Measurements from ENCODE around the gene TADA2A.

TADA2A gene

DNA sequence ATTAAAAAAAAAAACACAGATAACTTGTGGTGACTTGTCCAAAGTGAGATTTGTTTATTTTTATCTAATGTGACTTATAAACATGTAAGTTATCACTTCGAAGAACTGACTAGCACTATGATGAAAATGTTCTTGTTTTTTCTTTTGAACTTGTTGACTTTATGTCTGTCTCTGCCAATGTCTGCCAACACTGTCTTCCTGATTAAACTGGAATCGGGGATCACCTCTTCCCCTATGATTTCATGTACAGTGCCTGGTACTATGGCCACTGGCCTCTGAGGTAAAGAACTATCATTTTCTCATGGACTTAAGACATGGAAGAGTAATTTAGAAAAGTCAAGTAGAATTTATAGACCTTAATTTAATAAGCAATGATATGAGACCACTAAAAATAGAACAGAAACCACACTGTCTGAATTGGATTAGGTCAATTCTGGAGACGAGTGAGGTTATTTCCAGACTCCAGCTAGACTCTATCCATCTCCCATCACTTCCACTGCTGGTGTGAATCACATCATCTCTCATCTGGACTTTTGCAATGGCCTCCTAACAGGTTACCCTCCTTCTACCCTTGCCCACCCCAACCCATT lies 22.0 kb upstream of the TADA2A start:
- no peaks in the 10 kb centered on the region for H3K27me3 ChIP-seq (ENCODE audit: control insufficient read depth in 3 of 3, insufficient read depth in 3 of 3, low read depth in 1 of 3, low read length in 3 of 3)
- H2BK12ac ChIP-seq (ENCODE audit: low read length) = no peak overlapping the region
- H3K36me3 ChIP-seq (replicated peaks in 1 of 2; ENCODE audit: control insufficient read depth in 2 of 2, insufficient read depth in 2 of 2, low read length in 2 of 2) = peaks cover 0 to 2% of the 10 kb centered on the region in 2 donors
- H4K8ac ChIP-seq (ENCODE audit: low read depth, low read length) = no peak overlapping the region
- H3K9ac ChIP-seq (ENCODE audit: low read depth, low read length, poor library complexity) = no peak overlapping the region
- no peak overlapping the region for H2BK15ac ChIP-seq (ENCODE audit: low read length)
- no peak overlapping the region for H3K23ac ChIP-seq (ENCODE audit: low read depth, low read length, poor library complexity)
- no peaks in the 10 kb centered on the region for H3K79me1 ChIP-seq (ENCODE audit: low read depth, low read length)
- H2AK5ac ChIP-seq (ENCODE audit: low read depth, low read length) = no peak overlapping the region
- DNase-seq (ENCODE audit: low spot score) = no peak
- H2AFZ ChIP-seq (ENCODE audit: low read length) = no peak overlapping the region
- no peak overlapping the region for H3K4ac ChIP-seq (ENCODE audit: low read length)
- H2BK120ac ChIP-seq (ENCODE audit: low read depth, low read length) = no peak overlapping the region
- H3K4me1 ChIP-seq (ENCODE audit: control insufficient read depth in 2 of 2, insufficient read depth in 1 of 2, low read depth in 1 of 2, low read length in 2 of 2) = no peaks in the 10 kb centered on the region
- H4K91ac ChIP-seq (ENCODE audit: low read depth, low read length, poor library complexity) = no peak overlapping the region
- H3K14ac ChIP-seq (ENCODE audit: low read length) = no peak overlapping the region
- no peaks in the 10 kb centered on the region for H3K9me3 ChIP-seq (replicated peaks in 1 of 2; ENCODE audit: control insufficient read depth in 2 of 2, insufficient read depth in 1 of 2, low read depth in 1 of 2, low read length in 2 of 2)
- H3K27ac ChIP-seq (replicated peaks; ENCODE audit: low read length) = no peak overlapping the region
- WGBS, 2 donors (ENCODE audit: extremely low coverage in 2 of 2, insufficient read length in 2 of 2, insufficient replicate concordance in 1 of 2) = no CpG with 5 or more reads among the region's 3 CpGs
- H3K4me3 ChIP-seq (ENCODE audit: low read length in 2 of 2) = no peak overlapping the region
- no peak overlapping the region for H3K4me2 ChIP-seq (ENCODE audit: insufficient read depth, low read length, poor library complexity, severe bottlenecking)
- H3K18ac ChIP-seq (ENCODE audit: low read length) = no peak overlapping the region
- no peak overlapping the region for H2BK5ac ChIP-seq (ENCODE audit: low read length)

DNA sequence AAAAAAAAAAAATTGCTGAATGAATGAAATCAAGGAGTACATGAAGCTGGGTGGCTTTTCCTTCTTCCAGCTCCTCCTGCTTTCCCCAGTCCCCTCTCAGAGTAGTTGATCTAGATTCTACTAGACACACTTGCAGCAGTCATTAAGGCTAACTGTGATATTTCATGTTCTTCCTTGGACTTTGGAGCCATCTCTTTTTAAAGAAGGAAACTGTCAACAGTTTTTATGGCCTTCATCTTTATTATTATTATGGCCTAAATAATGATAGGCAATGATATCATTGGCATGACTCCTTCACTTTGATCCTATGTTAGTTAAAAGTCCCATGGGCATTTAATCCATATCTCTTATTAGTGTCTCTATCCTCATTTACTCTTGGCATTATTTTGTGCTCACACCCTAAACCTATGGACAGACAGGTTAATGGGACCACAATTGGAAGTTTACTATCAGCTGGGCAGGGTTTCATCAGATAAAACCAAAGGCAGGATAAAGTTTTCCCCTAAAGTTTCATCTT lies 21.2 kb upstream of the TADA2A start:
- DNase-seq (ENCODE audit: low spot score) = no peak
- Histone ChIP-seq H3K4me1 (ENCODE audit: control insufficient read depth in 2 of 2, insufficient read depth in 1 of 2, low read depth in 1 of 2, low read length in 2 of 2) (no peaks in the 10 kb centered on the region), H4K8ac (ENCODE audit: low read depth, low read length) (no peak overlapping the region), H4K91ac (ENCODE audit: low read depth, low read length, poor library complexity) (no peak overlapping the region), H2BK12ac (ENCODE audit: low read length) (no peak overlapping the region), H2AFZ (ENCODE audit: low read length) (no peak overlapping the region), H3K36me3 (replicated peaks in 1 of 2; ENCODE audit: control insufficient read depth in 2 of 2, insufficient read depth in 2 of 2, low read length in 2 of 2) (peaks cover 0 to 2% of the 10 kb centered on the region in 2 donors), H2BK120ac (ENCODE audit: low read depth, low read length) (no peak overlapping the region), H3K9me3 (replicated peaks in 1 of 2; ENCODE audit: control insufficient read depth in 2 of 2, insufficient read depth in 1 of 2, low read depth in 1 of 2, low read length in 2 of 2) (no peaks in the 10 kb centered on the region), H2BK5ac (ENCODE audit: low read length) (no peak overlapping the region), H3K23ac (ENCODE audit: low read depth, low read length, poor library complexity) (no peak overlapping the region), H3K9ac (ENCODE audit: low read depth, low read length, poor library complexity) (no peak overlapping the region), H3K4me2 (ENCODE audit: insufficient read depth, low read length, poor library complexity, severe bottlenecking) (no peak overlapping the region), H2AK5ac (ENCODE audit: low read depth, low read length) (no peak overlapping the region), H3K4ac (ENCODE audit: low read length) (no peak overlapping the region), H3K27ac (replicated peaks; ENCODE audit: low read length) (no peak overlapping the region), H3K14ac (ENCODE audit: low read length) (no peak overlapping the region), H3K18ac (ENCODE audit: low read length) (no peak overlapping the region), H3K4me3 (ENCODE audit: low read length in 2 of 2) (no peak overlapping the region), H3K79me1 (ENCODE audit: low read depth, low read length) (no peaks in the 10 kb centered on the region), H3K27me3 (ENCODE audit: control insufficient read depth in 3 of 3, insufficient read depth in 3 of 3, low read depth in 1 of 3, low read length in 3 of 3) (no peaks in the 10 kb centered on the region), H2BK15ac (ENCODE audit: low read length) (no peak overlapping the region)

DNA sequence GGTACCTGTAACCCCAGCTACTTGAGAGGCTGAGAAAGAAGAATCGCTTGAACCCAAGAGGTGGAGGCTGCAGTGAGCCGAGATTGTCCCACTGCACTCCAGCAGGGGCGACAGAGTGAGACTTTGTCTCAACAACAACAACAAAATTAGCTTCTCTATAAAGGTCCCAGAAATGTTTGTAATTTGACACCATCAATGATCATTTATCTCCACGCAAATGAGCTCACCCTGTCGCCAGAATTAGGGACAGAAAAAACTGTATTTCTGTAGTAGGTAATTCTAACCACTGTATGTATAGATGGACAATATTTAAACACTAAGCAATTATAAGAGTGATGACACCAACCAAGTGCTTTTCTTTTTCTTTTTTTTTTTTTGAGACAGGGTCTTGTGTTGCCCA lies 20.2 kb upstream of the TADA2A start:
- Histone ChIP-seq H3K23ac (ENCODE audit: low read depth, low read length, poor library complexity) (no peak overlapping the region), H3K18ac (ENCODE audit: low read length) (no peak overlapping the region), H3K27me3 (ENCODE audit: control insufficient read depth in 3 of 3, insufficient read depth in 3 of 3, low read depth in 1 of 3, low read length in 3 of 3) (no peaks in the 10 kb centered on the region), H3K4me3 (ENCODE audit: low read length in 2 of 2) (no peak overlapping the region), H3K79me1 (ENCODE audit: low read depth, low read length) (no peaks in the 10 kb centered on the region), H2AFZ (ENCODE audit: low read length) (no peak overlapping the region), H2BK12ac (ENCODE audit: low read length) (no peak overlapping the region), H3K27ac (replicated peaks; ENCODE audit: low read length) (no peak overlapping the region), H3K9ac (ENCODE audit: low read depth, low read length, poor library complexity) (no peak overlapping the region), H3K4me1 (ENCODE audit: control insufficient read depth in 2 of 2, insufficient read depth in 1 of 2, low read depth in 1 of 2, low read length in 2 of 2) (no peaks in the 10 kb centered on the region), H3K4ac (ENCODE audit: low read length) (no peak overlapping the region), H3K36me3 (replicated peaks in 1 of 2; ENCODE audit: control insufficient read depth in 2 of 2, insufficient read depth in 2 of 2, low read length in 2 of 2) (peaks cover 0 to 2% of the 10 kb centered on the region in 2 donors), H3K14ac (ENCODE audit: low read length) (no peak overlapping the region), H2AK5ac (ENCODE audit: low read depth, low read length) (no peak overlapping the region), H2BK15ac (ENCODE audit: low read length) (no peak overlapping the region), H4K91ac (ENCODE audit: low read depth, low read length, poor library complexity) (no peak overlapping the region), H3K9me3 (replicated peaks in 1 of 2; ENCODE audit: control insufficient read depth in 2 of 2, insufficient read depth in 1 of 2, low read depth in 1 of 2, low read length in 2 of 2) (no peaks in the 10 kb centered on the region), H4K8ac (ENCODE audit: low read depth, low read length) (no peak overlapping the region), H3K4me2 (ENCODE audit: insufficient read depth, low read length, poor library complexity, severe bottlenecking) (no peak overlapping the region), H2BK120ac (ENCODE audit: low read depth, low read length) (no peak overlapping the region), H2BK5ac (ENCODE audit: low read length) (no peak overlapping the region)
- no CpG with 5 or more reads among the region's 5 CpGs for WGBS, 2 donors (ENCODE audit: extremely low coverage in 2 of 2, insufficient read length in 2 of 2, insufficient replicate concordance in 1 of 2)
- no peak for DNase-seq (ENCODE audit: low spot score)

DNA sequence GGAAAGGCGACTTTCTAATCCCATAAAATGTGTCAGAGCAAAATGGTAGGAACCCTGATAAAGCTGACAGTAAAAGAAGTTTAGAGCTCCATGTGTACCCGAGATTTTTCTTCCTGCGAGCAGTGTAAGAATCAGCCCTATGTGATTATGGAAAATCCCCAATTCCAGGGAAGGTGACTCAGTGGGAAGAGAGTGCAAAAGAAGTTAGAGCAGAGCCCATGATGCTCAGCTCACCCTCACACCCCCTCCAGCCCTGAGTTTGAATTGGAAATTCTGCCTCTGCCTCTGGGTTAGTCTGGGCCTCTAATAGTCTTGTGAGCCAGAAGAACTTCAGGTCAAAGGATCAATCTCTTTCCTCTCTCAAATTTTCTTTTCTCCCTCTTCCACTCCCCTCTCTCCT lies 18.4 kb upstream of the TADA2A start:
- Histone ChIP-seq H2AFZ (ENCODE audit: low read length) (no peak overlapping the region), H2BK12ac (ENCODE audit: low read length) (no peak overlapping the region), H3K4me1 (ENCODE audit: control insufficient read depth in 2 of 2, insufficient read depth in 1 of 2, low read depth in 1 of 2, low read length in 2 of 2) (peaks cover 0 to 3% of the 10 kb centered on the region in 2 donors), H4K8ac (ENCODE audit: low read depth, low read length) (no peak overlapping the region), H3K27me3 (ENCODE audit: control insufficient read depth in 3 of 3, insufficient read depth in 3 of 3, low read depth in 1 of 3, low read length in 3 of 3) (no peaks in the 10 kb centered on the region), H3K14ac (ENCODE audit: low read length) (no peak overlapping the region), H3K4me3 (ENCODE audit: low read length in 2 of 2) (no peak overlapping the region), H3K9ac (ENCODE audit: low read depth, low read length, poor library complexity) (no peak overlapping the region), H3K79me1 (ENCODE audit: low read depth, low read length) (no peaks in the 10 kb centered on the region), H3K27ac (replicated peaks; ENCODE audit: low read length) (no peak overlapping the region), H3K4ac (ENCODE audit: low read length) (no peak overlapping the region), H2BK5ac (ENCODE audit: low read length) (no peak overlapping the region), H3K9me3 (replicated peaks in 1 of 2; ENCODE audit: control insufficient read depth in 2 of 2, insufficient read depth in 1 of 2, low read depth in 1 of 2, low read length in 2 of 2) (no peaks in the 10 kb centered on the region), H4K91ac (ENCODE audit: low read depth, low read length, poor library complexity) (no peak overlapping the region), H2BK120ac (ENCODE audit: low read depth, low read length) (no peak overlapping the region), H2AK5ac (ENCODE audit: low read depth, low read length) (no peak overlapping the region), H2BK15ac (ENCODE audit: low read length) (no peak overlapping the region), H3K23ac (ENCODE audit: low read depth, low read length, poor library complexity) (no peak overlapping the region), H3K4me2 (ENCODE audit: insufficient read depth, low read length, poor library complexity, severe bottlenecking) (no peak overlapping the region), H3K18ac (ENCODE audit: low read length) (no peak overlapping the region), H3K36me3 (replicated peaks in 1 of 2; ENCODE audit: control insufficient read depth in 2 of 2, insufficient read depth in 2 of 2, low read length in 2 of 2) (no peaks in the 10 kb centered on the region)
- no peak for DNase-seq (ENCODE audit: low spot score)
- WGBS, 2 donors (ENCODE audit: extremely low coverage in 2 of 2, insufficient read length in 2 of 2, insufficient replicate concordance in 1 of 2) = no CpG with 5 or more reads among the region's 3 CpGs

All from neuronal stem cell (in vitro differentiated cells).